ENCODE measurements around the gene TADA2A.
A peak's percentile ranks its signal among the peaks of the same experiment; 100 is the strongest.

The TADA2A gene

DNA sequence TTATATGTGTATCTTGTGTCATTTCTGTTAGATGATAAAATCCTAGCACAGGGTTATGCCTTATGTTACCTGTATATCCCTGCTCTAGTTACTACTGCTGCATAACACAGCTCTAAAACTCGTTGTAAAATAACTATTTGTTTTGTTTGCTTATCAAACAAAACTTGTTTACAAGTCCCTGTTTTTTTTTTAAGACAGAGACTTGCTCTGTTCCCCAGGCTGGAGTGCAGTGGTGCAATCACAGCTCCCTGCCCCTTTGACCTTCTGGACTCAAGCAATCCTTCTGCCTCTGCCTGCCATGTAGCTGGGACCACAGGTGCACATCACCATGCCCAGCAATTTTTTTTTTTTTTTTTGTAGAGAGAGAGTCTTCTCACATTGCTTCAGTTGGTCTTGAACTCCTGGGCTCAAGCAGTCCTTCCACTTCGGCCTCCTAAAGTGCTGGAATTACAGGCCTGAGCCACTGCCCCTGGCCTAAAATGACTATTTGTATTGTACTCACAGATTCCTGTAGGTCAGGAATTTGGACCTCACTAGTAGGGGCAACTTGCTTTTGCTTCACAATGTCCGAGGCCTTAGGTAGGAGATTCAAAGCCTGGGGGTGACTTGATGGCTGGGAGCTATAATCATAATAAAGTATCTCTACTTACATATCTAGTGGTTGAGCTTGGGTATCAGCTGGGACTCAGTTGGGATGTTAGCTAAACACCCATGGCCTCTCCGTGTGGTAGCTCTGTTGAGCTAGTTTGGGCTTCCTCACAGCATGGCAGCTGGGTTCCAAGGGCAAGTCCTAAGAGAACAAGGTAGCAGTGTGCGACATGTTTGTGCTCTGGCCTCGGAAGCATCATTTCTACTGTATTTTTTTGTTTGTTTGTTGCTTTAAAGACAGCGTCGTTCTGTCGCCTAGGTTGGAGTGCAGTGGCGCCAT is 95.6 kb downstream of the TADA2A start:
- no peaks in the 10 kb centered on the region for H3K27me3 ChIP-seq (ENCODE audit: control insufficient read depth in 3 of 3, insufficient read depth in 3 of 3, low read depth in 1 of 3, low read length in 3 of 3)
- no peak overlapping the region for H3K18ac ChIP-seq (ENCODE audit: low read length)
- no peak overlapping the region for H2BK12ac ChIP-seq (ENCODE audit: low read length)
- DNase-seq (ENCODE audit: low spot score), result no peak
- H2AK5ac ChIP-seq (ENCODE audit: low read depth, low read length), result no peak overlapping the region
- H3K79me1 ChIP-seq (ENCODE audit: low read depth, low read length), result peaks cover 2% of the 10 kb centered on the region
- H2BK5ac ChIP-seq (ENCODE audit: low read length), result no peak overlapping the region
- WGBS, 2 donors (ENCODE audit: extremely low coverage in 2 of 2, insufficient read length in 2 of 2, insufficient replicate concordance in 1 of 2), result no CpG with 5 or more reads among the region's 10 CpGs
- H3K4me2 ChIP-seq (ENCODE audit: insufficient read depth, low read length, poor library complexity, severe bottlenecking), result no peak overlapping the region
- peaks cover 0 to 34% of the 10 kb centered on the region in 2 donors for H3K36me3 ChIP-seq (replicated peaks in 1 of 2; ENCODE audit: control insufficient read depth in 2 of 2, insufficient read depth in 2 of 2, low read length in 2 of 2)
- H4K8ac ChIP-seq (ENCODE audit: low read depth, low read length), result no peak overlapping the region
- no peak overlapping the region for H3K27ac ChIP-seq (replicated peaks; ENCODE audit: low read length)
- no peak overlapping the region for H2BK120ac ChIP-seq (ENCODE audit: low read depth, low read length)
- H2BK15ac ChIP-seq (ENCODE audit: low read length), result no peak overlapping the region
- H3K9ac ChIP-seq (ENCODE audit: low read depth, low read length, poor library complexity), result no peak overlapping the region
- no peaks in the 10 kb centered on the region for H3K9me3 ChIP-seq (replicated peaks in 1 of 2; ENCODE audit: control insufficient read depth in 2 of 2, insufficient read depth in 1 of 2, low read depth in 1 of 2, low read length in 2 of 2)
- no peak overlapping the region for H2AFZ ChIP-seq (ENCODE audit: low read length)
- no peak overlapping the region for H3K23ac ChIP-seq (ENCODE audit: low read depth, low read length, poor library complexity)
- H3K4me3 ChIP-seq (ENCODE audit: low read length in 2 of 2), result no peak overlapping the region
- no peak overlapping the region for H4K91ac ChIP-seq (ENCODE audit: low read depth, low read length, poor library complexity)
- H3K14ac ChIP-seq (ENCODE audit: low read length), result no peak overlapping the region
- H3K4me1 ChIP-seq (ENCODE audit: control insufficient read depth in 2 of 2, insufficient read depth in 1 of 2, low read depth in 1 of 2, low read length in 2 of 2), result peaks cover 0 to 3% of the 10 kb centered on the region in 2 donors
- H3K4ac ChIP-seq (ENCODE audit: low read length), result no peak overlapping the region

DNA sequence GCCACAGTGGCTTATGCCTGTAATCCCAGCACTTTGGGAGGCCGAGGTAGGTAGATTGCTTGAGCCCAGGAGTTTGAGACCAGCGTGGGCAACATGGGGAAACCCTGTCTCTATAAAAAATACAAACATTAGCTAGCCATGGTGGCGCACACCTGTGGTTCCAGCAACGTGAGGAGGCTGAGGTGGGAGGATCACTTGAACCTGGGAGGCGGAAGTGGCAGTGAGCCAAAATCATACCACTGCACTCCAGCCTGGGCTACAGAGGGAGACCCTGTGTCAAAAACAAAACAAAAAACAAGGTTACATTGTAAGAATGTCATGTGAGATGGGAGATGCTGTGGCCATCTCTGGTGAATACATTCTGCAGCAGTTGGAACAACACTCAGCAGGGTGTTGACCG is 96.5 kb downstream of the TADA2A start:
- no peak overlapping the region for H3K9ac ChIP-seq (ENCODE audit: low read depth, low read length, poor library complexity)
- H2BK12ac ChIP-seq (ENCODE audit: low read length), result no peak overlapping the region
- H3K4ac ChIP-seq (ENCODE audit: low read length), result no peak overlapping the region
- H3K4me3 ChIP-seq (ENCODE audit: low read length in 2 of 2), result no peak overlapping the region
- H2BK15ac ChIP-seq (ENCODE audit: low read length), result no peak overlapping the region
- no peak overlapping the region for H2BK120ac ChIP-seq (ENCODE audit: low read depth, low read length)
- no peak overlapping the region for H3K4me2 ChIP-seq (ENCODE audit: insufficient read depth, low read length, poor library complexity, severe bottlenecking)
- no peak overlapping the region for H4K8ac ChIP-seq (ENCODE audit: low read depth, low read length)
- H3K14ac ChIP-seq (ENCODE audit: low read length), result no peak overlapping the region
- H2AK5ac ChIP-seq (ENCODE audit: low read depth, low read length), result no peak overlapping the region
- no peak for DNase-seq (ENCODE audit: low spot score)
- H3K27me3 ChIP-seq (ENCODE audit: control insufficient read depth in 3 of 3, insufficient read depth in 3 of 3, low read depth in 1 of 3, low read length in 3 of 3), result no peaks in the 10 kb centered on the region
- no peak overlapping the region for H3K23ac ChIP-seq (ENCODE audit: low read depth, low read length, poor library complexity)
- H3K27ac ChIP-seq (replicated peaks; ENCODE audit: low read length), result no peak overlapping the region
- H3K4me1 ChIP-seq (ENCODE audit: control insufficient read depth in 2 of 2, insufficient read depth in 1 of 2, low read depth in 1 of 2, low read length in 2 of 2), result peaks cover 0 to 3% of the 10 kb centered on the region in 2 donors
- no CpG with 5 or more reads among the region's 6 CpGs for WGBS, 2 donors (ENCODE audit: extremely low coverage in 2 of 2, insufficient read length in 2 of 2, insufficient replicate concordance in 1 of 2)
- H3K36me3 ChIP-seq (replicated peaks in 1 of 2; ENCODE audit: control insufficient read depth in 2 of 2, insufficient read depth in 2 of 2, low read length in 2 of 2), result peaks cover 0 to 38% of the 10 kb centered on the region in 2 donors
- H2AFZ ChIP-seq (ENCODE audit: low read length), result no peak overlapping the region
- H4K91ac ChIP-seq (ENCODE audit: low read depth, low read length, poor library complexity), result no peak overlapping the region
- no peak overlapping the region for H3K18ac ChIP-seq (ENCODE audit: low read length)
- H2BK5ac ChIP-seq (ENCODE audit: low read length), result no peak overlapping the region
- H3K79me1 ChIP-seq (ENCODE audit: low read depth, low read length), result peaks cover 2% of the 10 kb centered on the region
- H3K9me3 ChIP-seq (replicated peaks in 1 of 2; ENCODE audit: control insufficient read depth in 2 of 2, insufficient read depth in 1 of 2, low read depth in 1 of 2, low read length in 2 of 2), result no peaks in the 10 kb centered on the region

DNA sequence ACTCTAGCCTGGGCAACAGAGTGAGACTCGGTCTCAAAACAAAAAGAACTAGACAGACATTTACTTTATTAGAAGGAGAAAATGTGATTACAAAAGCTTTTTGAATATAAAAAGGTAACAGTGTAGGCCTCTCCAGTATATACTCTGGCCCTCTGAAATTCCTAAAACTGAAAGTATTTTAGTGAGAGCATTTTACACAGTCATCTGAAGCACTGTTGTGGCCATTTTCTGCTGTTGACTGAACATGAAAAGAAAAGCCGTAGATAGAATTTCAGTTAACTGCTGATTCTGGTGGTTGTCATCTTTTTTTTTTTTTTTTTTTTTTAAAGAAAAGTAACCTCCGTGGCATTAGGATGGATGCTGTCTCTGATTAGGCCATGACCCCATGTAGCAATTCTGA is 98.6 kb downstream of the TADA2A start:
- Histone ChIP-seq H3K4me2 (ENCODE audit: insufficient read depth, low read length, poor library complexity, severe bottlenecking) (no peak overlapping the region), H3K36me3 (replicated peaks in 1 of 2; ENCODE audit: control insufficient read depth in 2 of 2, insufficient read depth in 2 of 2, low read length in 2 of 2) (peaks cover 0 to 36% of the 10 kb centered on the region in 2 donors), H2BK120ac (ENCODE audit: low read depth, low read length) (no peak overlapping the region), H3K9me3 (replicated peaks in 1 of 2; ENCODE audit: control insufficient read depth in 2 of 2, insufficient read depth in 1 of 2, low read depth in 1 of 2, low read length in 2 of 2) (no peaks in the 10 kb centered on the region), H3K4me1 (ENCODE audit: control insufficient read depth in 2 of 2, insufficient read depth in 1 of 2, low read depth in 1 of 2, low read length in 2 of 2) (peaks cover 0 to 3% of the 10 kb centered on the region in 2 donors), H2BK5ac (ENCODE audit: low read length) (no peak overlapping the region), H2AFZ (ENCODE audit: low read length) (no peak overlapping the region), H2AK5ac (ENCODE audit: low read depth, low read length) (no peak overlapping the region), H2BK15ac (ENCODE audit: low read length) (no peak overlapping the region), H3K4me3 (ENCODE audit: low read length in 2 of 2) (no peak overlapping the region), H3K18ac (ENCODE audit: low read length) (no peak overlapping the region), H4K8ac (ENCODE audit: low read depth, low read length) (no peak overlapping the region), H4K91ac (ENCODE audit: low read depth, low read length, poor library complexity) (no peak overlapping the region), H3K27me3 (ENCODE audit: control insufficient read depth in 3 of 3, insufficient read depth in 3 of 3, low read depth in 1 of 3, low read length in 3 of 3) (no peaks in the 10 kb centered on the region), H3K79me1 (ENCODE audit: low read depth, low read length) (peaks cover 2% of the 10 kb centered on the region), H3K4ac (ENCODE audit: low read length) (no peak overlapping the region), H2BK12ac (ENCODE audit: low read length) (no peak overlapping the region), H3K14ac (ENCODE audit: low read length) (no peak overlapping the region), H3K23ac (ENCODE audit: low read depth, low read length, poor library complexity) (no peak overlapping the region), H3K9ac (ENCODE audit: low read depth, low read length, poor library complexity) (no peak overlapping the region), H3K27ac (replicated peaks; ENCODE audit: low read length) (no peak overlapping the region)
- no CpG with 5 or more reads among the region's 3 CpGs for WGBS, 2 donors (ENCODE audit: extremely low coverage in 2 of 2, insufficient read length in 2 of 2, insufficient replicate concordance in 1 of 2)
- no peak for DNase-seq (ENCODE audit: low spot score)

DNA sequence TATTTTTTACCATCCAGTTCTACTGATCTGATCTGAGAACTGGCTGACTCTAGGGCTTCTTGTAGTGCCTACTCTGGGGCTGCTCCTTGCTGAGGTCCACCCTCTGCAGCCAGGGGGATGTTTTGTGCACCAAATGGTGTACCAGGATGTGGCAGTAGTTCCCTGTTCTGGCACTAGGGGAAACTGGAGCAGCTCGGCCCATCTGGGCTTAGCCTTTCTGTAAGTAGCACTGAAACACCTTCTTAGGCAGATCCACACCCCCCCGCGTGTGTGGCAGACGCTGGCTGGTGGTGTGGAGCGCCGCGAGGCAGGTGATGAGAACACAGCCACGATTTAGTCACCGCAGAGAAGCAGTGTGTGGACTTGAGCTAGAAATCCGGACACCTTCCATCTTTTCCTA is 100.0 kb downstream of the TADA2A start:
- Histone ChIP-seq H3K4me2 (ENCODE audit: insufficient read depth, low read length, poor library complexity, severe bottlenecking) (no peak overlapping the region), H3K79me1 (ENCODE audit: low read depth, low read length) (peaks cover 2% of the 10 kb centered on the region), H2BK5ac (ENCODE audit: low read length) (no peak overlapping the region), H2BK15ac (ENCODE audit: low read length) (no peak overlapping the region), H3K9me3 (replicated peaks in 1 of 2; ENCODE audit: control insufficient read depth in 2 of 2, insufficient read depth in 1 of 2, low read depth in 1 of 2, low read length in 2 of 2) (no peaks in the 10 kb centered on the region), H3K9ac (ENCODE audit: low read depth, low read length, poor library complexity) (no peak overlapping the region), H3K23ac (ENCODE audit: low read depth, low read length, poor library complexity) (no peak overlapping the region), H2AK5ac (ENCODE audit: low read depth, low read length) (no peak overlapping the region), H3K4ac (ENCODE audit: low read length) (no peak overlapping the region), H3K36me3 (replicated peaks in 1 of 2; ENCODE audit: control insufficient read depth in 2 of 2, insufficient read depth in 2 of 2, low read length in 2 of 2) (peaks cover 0 to 45% of the 10 kb centered on the region in 2 donors), H2BK120ac (ENCODE audit: low read depth, low read length) (no peak overlapping the region), H4K8ac (ENCODE audit: low read depth, low read length) (no peak overlapping the region), H4K91ac (ENCODE audit: low read depth, low read length, poor library complexity) (no peak overlapping the region), H3K27me3 (ENCODE audit: control insufficient read depth in 3 of 3, insufficient read depth in 3 of 3, low read depth in 1 of 3, low read length in 3 of 3) (no peaks in the 10 kb centered on the region), H2AFZ (ENCODE audit: low read length) (no peak overlapping the region), H2BK12ac (ENCODE audit: low read length) (no peak overlapping the region), H3K18ac (ENCODE audit: low read length) (peak overlapping the region; percentile 54), H3K4me3 (ENCODE audit: low read length in 2 of 2) (no peak overlapping the region), H3K27ac (replicated peaks; ENCODE audit: low read length) (no peak overlapping the region), H3K14ac (ENCODE audit: low read length) (no peak overlapping the region), H3K4me1 (ENCODE audit: control insufficient read depth in 2 of 2, insufficient read depth in 1 of 2, low read depth in 1 of 2, low read length in 2 of 2) (peaks cover 0 to 3% of the 10 kb centered on the region in 2 donors)
- no CpG with 5 or more reads among the region's 10 CpGs for WGBS, 2 donors (ENCODE audit: extremely low coverage in 2 of 2, insufficient read length in 2 of 2, insufficient replicate concordance in 1 of 2)
- DNase-seq (ENCODE audit: low spot score), result peak; percentile 12

Data from neuronal stem cell (in vitro differentiated cells).